Activated T-helper 9 cell treated with anti-CD3 and anti-CD28 coated beads, Interleukin-2, amount 50 U/mL, for 16 hours (primary cell): ENCODE measurements around the gene MALRD1.

Source experiments
- DNase-seq: peaks from one replicate; pipeline ENCODE4 v3.0.0-alpha.2; 2020; ENCODE audit warnings: low read depth

The MALRD1 gene

GRCh38 chr10:19577807-19578206 lies 529.2 kb downstream of the MALRD1 start:
- no peak for DNase-seq

- no peak for DNase-seq
Measured at GRCh38 chr10:19578571-19578970, 530.0 kb downstream of the MALRD1 start.

- DNase-seq: no peak
Measured at GRCh38 chr10:19579761-19580545, 531.4 kb downstream of the MALRD1 start.

GRCh38 chr10:19580691-19581090 lies 532.1 kb downstream of the MALRD1 start:
- DNase-seq: no peak

- DNase-seq: no peak
Measured at GRCh38 chr10:19588608-19589007, 540.0 kb downstream of the MALRD1 start.

- DNase-seq: no peak
Measured at GRCh38 chr10:19592276-19592675, 543.7 kb downstream of the MALRD1 start.

GRCh38 chr10:19595212-19595845 lies 546.7 kb downstream of the MALRD1 start:
- DNase-seq: no peak

GRCh38 chr10:19605806-19606205 lies 557.2 kb downstream of the MALRD1 start:
- no peak for DNase-seq

GRCh38 chr10:19606968-19607367 lies 558.4 kb downstream of the MALRD1 start:
- DNase-seq: no peak

GRCh38 chr10:19611775-19612174 lies 563.2 kb downstream of the MALRD1 start:
- no peak for DNase-seq

- no peak for DNase-seq
Measured at GRCh38 chr10:19616966-19617365, 568.4 kb downstream of the MALRD1 start.

- no peak for DNase-seq
Measured at GRCh38 chr10:19620811-19621210, 572.2 kb downstream of the MALRD1 start.

GRCh38 chr10:19623321-19623720 lies 574.7 kb downstream of the MALRD1 start:
- no peak for DNase-seq

- no peak for DNase-seq
Measured at GRCh38 chr10:19626156-19626555, 577.6 kb downstream of the MALRD1 start.

GRCh38 chr10:19628767-19629560 lies 580.4 kb downstream of the MALRD1 start:
- no peak for DNase-seq

- DNase-seq: no peak
Measured at GRCh38 chr10:19629567-19629966, 581.0 kb downstream of the MALRD1 start.

GRCh38 chr10:19634163-19634562 lies 585.6 kb downstream of the MALRD1 start:
- no peak for DNase-seq

GRCh38 chr10:19638182-19638895 lies 589.7 kb downstream of the MALRD1 start:
- no peak for DNase-seq

GRCh38 chr10:19638896-19639233 lies 590.3 kb downstream of the MALRD1 start:
- DNase-seq: no peak

- no peak for DNase-seq
Measured at GRCh38 chr10:19640566-19641263, 592.1 kb downstream of the MALRD1 start.

- no peak for DNase-seq
Measured at GRCh38 chr10:19651549-19651948, 602.9 kb downstream of the MALRD1 start.

GRCh38 chr10:19652750-19653149 lies 604.1 kb downstream of the MALRD1 start:
- DNase-seq: no peak
